Thyroid gland (tissue), 4 donors: Measurements from ENCODE around the gene INPP5F.

Source experiments
- CTCF ChIP-seq, 6 experiments: fragments of 200-600 bp in 3 of 6; fragments of 450-650 bp in 3 of 6; sonication (generic) in 3 of 6; IDR thresholded peaks; one replicate each; pipeline ENCODE4 v1.5.1; 2016 to 2019; ENCODE audit warnings: antibody characterized with exemption in 6 of 6, mild to moderate bottlenecking in 2 of 6, inconsistent platforms in 1 of 6, moderate library complexity in 1 of 6
- POLR2A ChIP-seq, 2 donors: fragments of 450-650 bp; IDR thresholded peaks; one replicate each; pipeline ENCODE4 v1.6.1; 2017; ENCODE audit warnings: antibody characterized with exemption in 2 of 2, mild to moderate bottlenecking in 2 of 2, moderate library complexity in 1 of 2

GRCh38 chr10:119786117-119786769 is 60.4 kb downstream of the INPP5F start:
- no peak for TF ChIP-seq POLR2A (IDR thresholded peaks at IDR 0.05)
- TF ChIP-seq CTCF (IDR thresholded peaks at IDR 0.05), result no peak
